ENCODE results near the gene PLCXD3. TPM values are rescaled to one million over a fixed set of nuclear protein-coding genes. Genes with fewer than 3 reads are reported as not detected.

PLCXD3 gene
- total RNA-seq, 1 donor from 2014 or later: not detected

DNA sequence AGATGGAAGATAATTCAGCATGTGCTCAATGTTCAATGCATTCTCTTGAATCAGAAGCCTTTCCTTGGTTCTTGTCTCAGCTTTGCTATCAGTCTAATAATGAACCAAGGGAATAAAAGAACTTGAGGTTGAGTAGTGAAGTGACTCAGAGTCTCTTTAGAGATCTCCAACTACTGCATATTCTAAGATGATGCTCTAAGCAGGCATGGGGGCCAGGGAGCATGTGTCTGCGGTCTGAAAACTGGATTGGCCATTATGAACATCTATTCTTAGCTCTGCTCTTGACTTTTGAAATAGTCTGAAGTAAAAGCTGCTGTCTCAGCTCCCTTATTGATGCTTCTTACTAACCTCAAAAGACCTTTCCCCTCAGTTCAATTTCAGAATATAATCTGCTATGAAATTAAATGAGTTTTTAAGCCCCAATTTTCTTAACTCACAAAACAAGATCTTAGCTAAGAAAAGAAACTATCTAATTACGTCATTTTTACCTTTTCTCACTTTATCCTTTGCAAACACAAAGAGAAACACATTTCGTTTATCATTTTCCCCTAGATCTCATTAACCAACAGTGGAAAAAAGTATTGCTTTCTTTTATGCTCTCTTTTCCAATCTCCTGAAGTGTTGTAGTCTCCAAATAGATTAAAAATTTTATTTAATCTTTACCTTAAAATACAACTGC is 44.8 kb downstream of the PLCXD3 start:
- no peak overlapping the region for H3K27ac Mint-ChIP-seq
- no peaks in the 10 kb centered on the region for H3K9me3 Mint-ChIP-seq
- H3K4me1 Mint-ChIP-seq (ENCODE audit: low read depth): no peaks in the 10 kb centered on the region
- DNase-seq (ENCODE audit: low spot score): no peak
- intact Hi-C loops (cut with micrococcal nuclease): no loop called here
- H3K4me3 Mint-ChIP-seq (ENCODE audit: low read depth): no peak overlapping the region
- no peaks in the 10 kb centered on the region for H3K36me3 Mint-ChIP-seq (ENCODE audit: low read depth)
- H3K27me3 Mint-ChIP-seq (ENCODE audit: low read depth): no peaks in the 10 kb centered on the region

DNA sequence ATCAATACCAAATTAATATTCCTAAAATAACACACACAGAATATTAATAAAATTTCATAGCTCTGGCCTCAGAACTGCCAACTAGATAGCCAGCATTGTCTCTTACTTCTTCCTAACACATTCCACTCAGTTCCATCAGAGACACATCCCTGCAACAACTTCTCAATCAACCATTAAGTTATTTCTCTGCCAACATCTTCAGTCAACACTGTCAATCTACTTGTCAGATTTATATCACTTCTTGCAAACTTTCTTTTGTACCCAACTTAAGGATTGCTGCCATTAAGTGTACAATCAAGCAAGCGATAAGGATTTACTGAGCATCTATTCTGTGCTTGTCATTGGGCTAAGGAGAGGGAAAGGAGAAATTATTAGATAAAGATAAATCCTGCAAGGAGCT is 50.8 kb downstream of the PLCXD3 start:
- H3K36me3 Mint-ChIP-seq (ENCODE audit: low read depth): no peaks in the 10 kb centered on the region
- H3K9me3 Mint-ChIP-seq: no peaks in the 10 kb centered on the region
- H3K27ac Mint-ChIP-seq: no peak overlapping the region

DNA sequence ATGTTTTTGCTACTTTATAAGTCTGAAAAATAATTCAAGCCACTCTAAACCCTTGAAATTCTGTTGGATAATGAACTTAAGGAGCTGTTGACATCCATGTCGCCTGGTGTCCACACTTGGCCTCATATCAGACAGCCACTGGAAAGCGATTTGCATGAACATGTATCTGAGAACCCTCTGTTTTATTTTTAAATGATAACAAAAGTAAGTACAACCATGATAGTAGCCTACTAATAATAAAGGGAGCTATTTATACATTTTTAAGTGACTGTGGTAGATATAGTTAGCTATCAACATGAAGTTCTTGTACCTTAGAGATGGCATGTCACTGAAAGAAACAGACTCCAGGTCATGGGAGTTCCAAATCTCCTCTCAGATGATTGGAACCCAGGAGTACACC is 53.3 kb downstream of the PLCXD3 start:
- no peak overlapping the region for H3K27ac Mint-ChIP-seq
- H3K9me3 Mint-ChIP-seq: no peaks in the 10 kb centered on the region
- H3K36me3 Mint-ChIP-seq (ENCODE audit: low read depth): no peaks in the 10 kb centered on the region
- no peaks in the 10 kb centered on the region for H3K4me1 Mint-ChIP-seq (ENCODE audit: low read depth)
- DNase-seq (ENCODE audit: low spot score): no peak
- intact Hi-C loops (cut with micrococcal nuclease): no loop called here
- H3K4me3 Mint-ChIP-seq (ENCODE audit: low read depth): no peak overlapping the region
- no peaks in the 10 kb centered on the region for H3K27me3 Mint-ChIP-seq (ENCODE audit: low read depth)

More for the DNA sequence above, 50.8 kb downstream of the PLCXD3 start:
- H3K4me3 Mint-ChIP-seq (ENCODE audit: low read depth): no peak overlapping the region
- H3K27me3 Mint-ChIP-seq (ENCODE audit: low read depth): no peaks in the 10 kb centered on the region
- H3K4me1 Mint-ChIP-seq (ENCODE audit: low read depth): no peaks in the 10 kb centered on the region
- intact Hi-C loops (cut with micrococcal nuclease): no loop called here
- no peak for DNase-seq (ENCODE audit: low spot score)

DNA sequence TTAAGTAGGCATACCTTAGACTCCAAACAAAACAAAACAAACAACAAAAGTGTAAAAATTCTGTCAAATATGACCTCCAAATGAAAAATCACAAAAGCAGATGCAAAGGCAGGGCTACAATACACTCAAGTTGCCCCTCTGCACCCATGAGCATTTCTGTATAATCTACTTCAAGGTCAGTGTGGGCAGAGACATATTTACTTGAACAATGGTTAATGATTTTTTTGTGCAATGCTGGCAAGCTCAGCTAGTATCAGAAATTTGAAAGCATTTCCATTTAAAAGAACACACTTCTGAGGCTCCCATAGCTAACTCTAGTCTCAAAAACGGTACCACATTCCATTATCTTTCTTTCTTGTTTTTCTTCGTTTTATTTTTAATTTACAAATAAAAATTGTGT is 57.9 kb downstream of the PLCXD3 start:
- Mint-ChIP-seq H3K36me3 (ENCODE audit: low read depth) (no peaks in the 10 kb centered on the region), H3K4me1 (ENCODE audit: low read depth) (no peaks in the 10 kb centered on the region), H3K27me3 (ENCODE audit: low read depth) (no peaks in the 10 kb centered on the region), H3K4me3 (ENCODE audit: low read depth) (no peak overlapping the region), H3K9me3 (no peaks in the 10 kb centered on the region), H3K27ac (no peak overlapping the region)
- DNase-seq (ENCODE audit: low spot score): no peak
- intact Hi-C loops (cut with micrococcal nuclease): no loop called here

DNA sequence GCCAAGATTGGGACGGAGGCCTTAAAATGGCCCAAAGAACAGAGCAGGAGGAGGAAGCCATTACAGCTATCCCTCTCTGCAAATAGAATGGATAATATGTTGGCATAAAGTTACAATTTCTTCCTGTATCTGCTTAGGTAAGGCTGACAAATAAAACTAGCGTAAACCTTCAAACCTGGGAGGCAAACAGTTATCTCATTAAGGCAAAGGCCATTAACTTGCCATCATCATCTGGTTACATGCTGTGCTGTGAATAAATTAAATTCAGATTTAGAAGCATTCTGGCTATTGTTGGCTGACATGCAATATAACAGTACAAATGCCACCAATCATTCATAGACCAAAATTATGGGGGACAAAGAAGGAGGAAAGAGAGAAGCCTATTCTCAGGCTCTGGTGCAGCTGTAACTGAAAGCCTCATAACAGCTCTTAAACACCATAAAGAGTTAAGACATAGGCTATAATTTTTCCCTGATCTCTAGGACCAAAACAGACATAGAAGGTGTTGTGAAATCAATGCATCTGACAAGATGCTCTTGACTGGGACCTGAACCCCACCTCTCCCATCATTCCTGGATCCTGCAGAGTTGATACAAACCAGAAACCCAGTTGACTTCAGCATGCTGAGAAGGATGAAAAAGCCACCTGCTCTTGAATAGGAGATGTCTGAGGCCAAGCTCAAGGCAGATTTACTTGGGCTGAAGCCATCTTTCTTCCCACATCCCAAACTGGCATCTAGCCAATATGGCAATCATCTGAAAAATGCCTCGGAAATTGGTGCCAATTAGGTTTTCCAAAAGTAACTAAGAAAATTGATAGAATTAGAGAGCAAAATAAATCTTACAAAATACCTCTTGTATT is 62.5 kb downstream of the PLCXD3 start:
- Mint-ChIP-seq H3K27ac (no peak overlapping the region), H3K36me3 (ENCODE audit: low read depth) (no peaks in the 10 kb centered on the region), H3K27me3 (ENCODE audit: low read depth) (no peaks in the 10 kb centered on the region), H3K4me1 (ENCODE audit: low read depth) (no peaks in the 10 kb centered on the region), H3K9me3 (no peaks in the 10 kb centered on the region), H3K4me3 (ENCODE audit: low read depth) (no peak overlapping the region)
- intact Hi-C loops (cut with micrococcal nuclease): no loop called here
- DNase-seq (ENCODE audit: low spot score): no peak

DNA sequence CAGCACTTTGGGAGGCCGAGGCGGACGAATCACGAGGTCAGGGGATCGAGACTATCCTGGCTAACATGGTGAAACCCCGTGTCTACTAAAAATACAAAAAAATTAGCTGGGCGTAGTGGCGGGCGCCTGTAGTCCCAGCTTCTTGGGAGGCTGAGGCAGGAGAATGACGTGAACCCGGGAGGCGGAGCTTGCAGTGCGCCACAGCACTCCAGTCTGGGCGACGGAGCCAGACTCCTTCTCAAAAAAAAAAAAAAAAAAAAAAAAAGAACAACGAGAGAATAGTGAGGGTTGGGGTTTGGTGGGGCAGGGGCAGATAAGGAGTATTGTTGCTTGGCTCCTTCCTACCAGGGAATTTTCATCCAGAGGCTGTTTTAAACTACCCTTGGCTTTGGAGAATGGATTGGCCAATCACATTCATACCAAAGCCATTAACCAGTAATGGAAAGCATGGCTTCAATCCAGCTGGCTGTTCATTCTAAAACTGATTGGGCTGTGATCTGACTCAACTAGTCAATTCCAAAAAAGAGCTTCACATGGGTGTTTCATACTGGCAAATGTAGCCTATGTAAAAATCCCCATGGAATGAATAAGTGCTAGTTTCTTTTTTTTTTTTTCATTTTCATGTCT is 64.4 kb downstream of the PLCXD3 start:
- H3K4me1 Mint-ChIP-seq (ENCODE audit: low read depth): no peaks in the 10 kb centered on the region
- H3K27ac Mint-ChIP-seq: no peak overlapping the region
- no peaks in the 10 kb centered on the region for H3K36me3 Mint-ChIP-seq (ENCODE audit: low read depth)
- no peaks in the 10 kb centered on the region for H3K27me3 Mint-ChIP-seq (ENCODE audit: low read depth)
- H3K4me3 Mint-ChIP-seq (ENCODE audit: low read depth): no peak overlapping the region
- intact Hi-C loops (cut with micrococcal nuclease): no loop called here
- no peaks in the 10 kb centered on the region for H3K9me3 Mint-ChIP-seq
- no peak for DNase-seq (ENCODE audit: low spot score)

DNA sequence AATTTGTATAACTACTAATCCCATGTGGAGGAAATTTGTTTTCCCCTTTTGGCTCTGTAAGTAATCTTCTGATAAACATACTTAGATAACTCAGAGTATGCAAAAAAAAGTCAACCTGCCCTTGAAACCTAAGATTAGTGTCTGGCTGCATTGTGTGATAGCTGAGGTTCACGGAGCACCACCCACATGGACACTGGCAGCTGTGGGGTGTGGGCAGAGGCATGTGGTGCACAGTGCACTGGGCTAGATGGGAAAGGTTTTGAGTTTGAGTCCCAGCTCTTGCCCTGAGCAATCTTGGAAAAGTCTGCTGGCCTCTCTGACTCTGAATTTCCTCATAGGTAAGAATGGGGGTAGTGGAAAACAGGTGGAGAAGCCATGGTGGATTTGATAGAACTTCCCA is 75.1 kb downstream of the PLCXD3 start:
- Mint-ChIP-seq H3K4me3 (ENCODE audit: low read depth) (no peak overlapping the region), H3K36me3 (ENCODE audit: low read depth) (no peaks in the 10 kb centered on the region), H3K27ac (no peak overlapping the region), H3K4me1 (ENCODE audit: low read depth) (no peaks in the 10 kb centered on the region), H3K9me3 (no peaks in the 10 kb centered on the region), H3K27me3 (ENCODE audit: low read depth) (no peaks in the 10 kb centered on the region)
- DNase-seq (ENCODE audit: low spot score): no peak
- intact Hi-C loops (cut with micrococcal nuclease): no loop called here

DNA sequence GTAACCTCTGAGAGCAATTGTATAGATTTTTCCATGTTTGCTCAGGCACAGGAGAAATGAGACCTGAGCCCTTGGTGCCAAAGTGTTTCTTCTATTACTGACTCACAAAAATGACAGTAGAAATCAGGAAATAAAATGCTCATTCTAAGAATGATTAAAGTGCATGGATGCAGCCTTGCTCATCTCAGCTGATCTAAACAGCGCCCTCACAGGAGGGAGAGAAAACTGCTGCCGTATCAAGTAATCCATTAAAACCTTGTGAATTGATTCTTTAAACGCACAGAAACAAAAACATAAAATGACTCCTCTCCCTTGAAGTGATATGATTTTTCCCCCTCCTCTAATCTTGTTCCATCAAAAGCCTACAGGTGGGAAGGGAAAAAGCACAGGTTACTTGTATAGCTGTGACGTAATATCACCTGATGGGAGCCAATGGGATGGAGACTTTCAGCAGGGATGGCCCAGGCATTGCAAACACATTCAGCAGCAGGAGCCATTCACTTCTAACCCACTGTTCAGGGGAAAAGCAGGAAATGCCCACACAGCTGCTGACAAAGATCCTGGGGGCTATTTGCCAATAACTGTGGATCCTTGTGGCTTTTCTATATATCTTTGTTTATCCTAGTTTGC is 76.7 kb downstream of the PLCXD3 start:
- H3K4me1 Mint-ChIP-seq (ENCODE audit: low read depth): no peaks in the 10 kb centered on the region
- intact Hi-C loops (cut with micrococcal nuclease): no loop called here
- H3K36me3 Mint-ChIP-seq (ENCODE audit: low read depth): no peaks in the 10 kb centered on the region
- H3K27ac Mint-ChIP-seq: no peak overlapping the region
- no peaks in the 10 kb centered on the region for H3K27me3 Mint-ChIP-seq (ENCODE audit: low read depth)
- H3K4me3 Mint-ChIP-seq (ENCODE audit: low read depth): no peak overlapping the region
- no peak for DNase-seq (ENCODE audit: low spot score)
- no peaks in the 10 kb centered on the region for H3K9me3 Mint-ChIP-seq

DNA sequence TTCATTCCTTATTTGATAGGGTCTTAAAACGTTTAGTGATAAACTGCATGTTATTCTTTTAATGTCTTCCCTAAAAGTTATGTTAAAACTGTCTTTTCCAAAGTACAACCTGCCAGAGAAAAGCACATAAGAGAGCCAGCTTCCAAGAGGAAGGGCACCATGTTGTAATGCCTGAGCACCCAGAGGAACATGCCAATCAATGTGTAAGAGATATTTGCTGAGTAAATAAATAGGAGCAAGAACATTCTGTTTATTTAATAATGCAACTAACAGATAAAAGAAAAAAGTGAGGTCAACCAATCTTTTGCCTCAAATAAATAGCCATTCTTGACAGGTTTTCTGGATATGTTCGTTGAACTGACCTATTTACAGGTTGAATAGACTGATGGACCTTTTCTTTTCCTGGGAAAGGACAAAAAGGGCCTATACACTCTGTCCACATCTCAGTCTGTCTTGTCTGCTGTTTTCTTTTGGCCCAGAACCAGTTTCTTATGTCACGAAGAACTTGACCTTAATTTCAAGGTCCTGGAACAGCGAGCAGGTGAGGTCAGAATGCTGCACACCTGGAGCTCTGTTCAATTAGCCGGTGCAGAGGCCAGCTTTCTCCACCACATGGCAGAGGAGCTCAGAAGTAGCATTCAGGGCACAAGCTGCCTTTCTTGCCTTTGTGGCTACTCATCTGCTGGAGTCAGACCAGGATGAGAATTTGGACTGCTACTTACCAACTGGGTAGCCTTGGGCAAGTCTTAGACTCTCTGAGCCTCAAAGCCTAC is 77.7 kb downstream of the PLCXD3 start:
- Mint-ChIP-seq H3K4me1 (ENCODE audit: low read depth) (no peaks in the 10 kb centered on the region), H3K9me3 (no peaks in the 10 kb centered on the region), H3K36me3 (ENCODE audit: low read depth) (no peaks in the 10 kb centered on the region), H3K27me3 (ENCODE audit: low read depth) (no peaks in the 10 kb centered on the region), H3K27ac (no peak overlapping the region), H3K4me3 (ENCODE audit: low read depth) (no peak overlapping the region)
- no peak for DNase-seq (ENCODE audit: low spot score)
- intact Hi-C loops (cut with micrococcal nuclease): no loop called here

DNA sequence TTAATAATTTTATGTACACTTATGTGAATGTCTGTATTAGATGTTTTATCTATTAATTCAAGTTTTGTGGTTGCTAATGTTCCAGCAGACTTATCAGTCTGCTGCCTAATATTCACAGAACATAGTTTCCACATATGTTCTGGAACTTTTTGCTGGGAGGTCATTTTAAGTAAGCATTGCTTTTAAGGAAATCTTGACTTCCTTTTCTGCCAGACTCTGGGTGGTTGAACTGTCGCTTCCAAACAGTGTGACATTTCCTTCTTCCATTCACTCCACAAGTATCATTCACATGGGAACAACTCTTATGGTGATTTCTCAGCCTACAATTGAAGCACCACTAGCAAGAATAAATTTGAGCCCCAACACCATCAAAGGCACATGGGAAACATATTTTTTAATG is 82.9 kb downstream of the PLCXD3 start:
- Mint-ChIP-seq H3K27ac (no peak overlapping the region), H3K36me3 (ENCODE audit: low read depth) (no peaks in the 10 kb centered on the region), H3K27me3 (ENCODE audit: low read depth) (no peaks in the 10 kb centered on the region), H3K4me3 (ENCODE audit: low read depth) (no peak overlapping the region), H3K4me1 (ENCODE audit: low read depth) (no peaks in the 10 kb centered on the region), H3K9me3 (no peaks in the 10 kb centered on the region)
- intact Hi-C loops (cut with micrococcal nuclease): no loop called here
- DNase-seq (ENCODE audit: low spot score): no peak

DNA sequence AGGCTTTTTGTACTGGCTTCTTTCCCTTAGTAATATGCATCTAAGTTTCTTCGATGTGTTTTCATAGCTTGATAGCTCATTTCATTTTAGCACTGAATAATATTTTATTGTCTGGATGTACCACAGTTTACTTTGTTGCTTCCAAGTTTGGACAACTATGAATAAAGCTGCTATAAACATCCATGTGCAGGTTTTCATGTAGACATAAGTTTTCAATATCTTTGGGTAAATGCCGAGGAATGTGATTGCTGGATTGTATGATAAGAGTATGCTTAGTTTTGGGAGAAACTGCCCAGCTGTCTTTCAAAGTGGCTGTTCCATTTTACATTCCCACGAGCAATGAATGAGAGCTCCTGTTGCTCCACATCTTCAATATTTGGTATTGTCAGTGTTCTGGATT is 84.7 kb downstream of the PLCXD3 start:
- no peaks in the 10 kb centered on the region for H3K4me1 Mint-ChIP-seq (ENCODE audit: low read depth)
- H3K9me3 Mint-ChIP-seq: no peaks in the 10 kb centered on the region
- no peak for DNase-seq (ENCODE audit: low spot score)
- H3K27ac Mint-ChIP-seq: no peak overlapping the region
- no peaks in the 10 kb centered on the region for H3K27me3 Mint-ChIP-seq (ENCODE audit: low read depth)
- H3K4me3 Mint-ChIP-seq (ENCODE audit: low read depth): no peak overlapping the region
- intact Hi-C loops (cut with micrococcal nuclease): no loop called here
- H3K36me3 Mint-ChIP-seq (ENCODE audit: low read depth): no peaks in the 10 kb centered on the region

DNA sequence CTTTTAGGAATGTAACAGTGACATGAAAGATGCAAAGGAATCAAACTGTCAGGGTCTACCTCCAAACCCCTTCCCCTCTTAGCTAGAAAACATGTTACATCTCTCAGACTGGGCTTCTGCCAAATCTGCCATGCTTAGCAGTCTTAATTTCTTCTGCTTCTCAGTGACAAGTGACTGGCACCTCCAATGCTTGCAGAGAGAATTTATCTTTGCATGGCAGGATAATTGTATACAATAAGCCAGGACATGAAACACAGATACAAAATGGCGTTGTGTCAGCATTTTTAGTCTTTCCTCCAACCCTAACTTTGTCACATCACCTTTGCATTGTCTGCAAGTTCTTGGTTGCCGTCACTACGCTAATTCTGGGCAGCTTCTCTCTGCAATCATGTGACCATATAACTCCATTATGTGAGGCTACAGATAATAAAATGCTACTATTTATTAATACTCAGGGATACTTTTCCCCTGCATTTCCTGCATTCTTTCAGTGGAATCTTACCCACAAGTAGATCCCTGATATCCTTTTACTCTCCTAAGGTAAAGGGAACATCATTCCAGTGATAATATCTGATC is 89.8 kb downstream of the PLCXD3 start:
- intact Hi-C loops (cut with micrococcal nuclease): no loop called here
- Mint-ChIP-seq H3K27me3 (ENCODE audit: low read depth) (no peaks in the 10 kb centered on the region), H3K36me3 (ENCODE audit: low read depth) (no peaks in the 10 kb centered on the region), H3K4me3 (ENCODE audit: low read depth) (no peak overlapping the region), H3K4me1 (ENCODE audit: low read depth) (no peaks in the 10 kb centered on the region), H3K27ac (no peak overlapping the region), H3K9me3 (no peaks in the 10 kb centered on the region)
- no peak for DNase-seq (ENCODE audit: low spot score)
